ENCODE results near the gene ALAD. TPM values are rescaled to one million over a fixed set of nuclear protein-coding genes. Genes with fewer than 3 reads are reported as not detected.

The ALAD gene
- total and polyA plus RNA-seq, 2 of the 13 experiments (the other 11 are each of a cell fraction or from before 2014, with no cell fraction given): 21.8 to 30.1 TPM

- ATAC-seq: no peak
- intact Hi-C loops (cut with micrococcal nuclease; ENCODE audit: unreplicated experiment): no loop called here
Measured at GRCh38 chr9:113428062-113428615, 27.1 kb upstream of the ALAD start.

GRCh38 chr9:113427629-113428028 lies 26.5 kb upstream of the ALAD start:
- H3K4me3 ChIP-seq (replicated peaks in 1 of 3; ENCODE audit: insufficient read depth in 1 of 3, low read depth in 2 of 3, low read length in 3 of 3): no peak overlapping the region
- H3K9me3 ChIP-seq (ENCODE audit: low read length): no peaks in the 10 kb centered on the region
- 67% methylated on average over 2 of the region's 2 CpGs for WGBS (ENCODE audit: low lambda C conversion rate)
- no peak overlapping the region for H2AFZ ChIP-seq (ENCODE audit: low read length)
- in situ Hi-C loops (cut with HindIII; ENCODE audit: extremely low pct_ligation_motif_present, low pct_unique_long_range_greater_than_20kb): no loop called here
- POLR2A ChIA-PET: no interaction called here
- H3K36me3 ChIP-seq (replicated peaks in 1 of 2; ENCODE audit: control insufficient read depth in 1 of 2, insufficient read depth in 2 of 2, low read length in 2 of 2): no peaks in the 10 kb centered on the region
- no peak overlapping the region for H3K9ac ChIP-seq (ENCODE audit: insufficient read depth, low read depth, low read length)
- H3K27ac ChIP-seq (ENCODE audit: extremely low read length, insufficient read depth, low read length): no peak overlapping the region
- FAIRE-seq: no peak
- H3K27me3 ChIP-seq (ENCODE audit: control insufficient read depth in 1 of 2, insufficient read depth in 2 of 2, low read length in 2 of 2): peaks cover 3 to 4% of the 10 kb centered on the region in 2 experiments; a peak in 3 of 5 replicates
- intact Hi-C loops (cut with micrococcal nuclease; ENCODE audit: unreplicated experiment): no loop called here
- peaks cover 9% of the 10 kb centered on the region for H3K4me1 ChIP-seq (ENCODE audit: insufficient read depth, low read length)
- ATAC-seq: no peak
- no TSS peak for BruUV-seq (replicated peaks)
- H3K4me2 ChIP-seq (ENCODE audit: low read depth, low read length): no peak overlapping the region
- CTCF ChIA-PET (ENCODE audit: low intra/inter-chr PET ratio, low total read pairs): no interaction called here
- DNase-seq (ENCODE audit: low spot score): no peak
- H3K79me2 ChIP-seq (ENCODE audit: insufficient read depth, low read length): no peaks in the 10 kb centered on the region
- no peaks in the 10 kb centered on the region for H4K20me1 ChIP-seq (ENCODE audit: insufficient read depth, low read length)
- TF ChIP-seq ZNF460 (CRISPR knock-in tag; IDR thresholded peaks at IDR 0.05; ENCODE audit: borderline replicate concordance) (no peak), REXO4 (CRISPR knock-in tag; IDR thresholded peaks at IDR 0.05; ENCODE audit: borderline replicate concordance) (no peak), ZMAT3 (CRISPR knock-in tag; conservative IDR thresholded peaks at IDR 0.05) (no peak), ELF4 (CRISPR knock-in tag; IDR thresholded peaks at IDR 0.05; ENCODE audit: borderline replicate concordance) (no peak), KDM2A (CRISPR knock-in tag; IDR thresholded peaks at IDR 0.05; ENCODE audit: borderline replicate concordance, low read depth) (no peak), BORCS8-MEF2B (CRISPR knock-in tag; IDR thresholded peaks at IDR 0.05) (no peak), ZBTB7B (CRISPR knock-in tag; IDR thresholded peaks at IDR 0.05) (no peak), JUND (CRISPR knock-in tag; IDR thresholded peaks at IDR 0.05) (no peak), MBD4 (IDR thresholded peaks at IDR 0.05; ENCODE audit: borderline replicate concordance, low read length) (no peak), MAZ (IDR thresholded peaks at IDR 0.05; ENCODE audit: borderline replicate concordance, low read depth, low read length) (no peak), MAZ (CRISPR knock-in tag; IDR thresholded peaks at IDR 0.05; ENCODE audit: low read depth) (no peak), TEF (CRISPR knock-in tag; IDR thresholded peaks at IDR 0.05) (no peak), LCORL (IDR thresholded peaks at IDR 0.05) (no peak), LCORL (CRISPR knock-in tag; IDR thresholded peaks at IDR 0.05) (no peak), ZNF350 (CRISPR knock-in tag; IDR thresholded peaks at IDR 0.05; ENCODE audit: borderline replicate concordance, low read depth) (no peak), NCOA1 (CRISPR knock-in tag; IDR thresholded peaks at IDR 0.05) (no peak), ZBTB14 (CRISPR knock-in tag; IDR thresholded peaks at IDR 0.05) (no peak), PHF21A (CRISPR knock-in tag; IDR thresholded peaks at IDR 0.05) (no peak), FOXP1 (IDR thresholded peaks at IDR 0.05) (no peak), FOXP1 (CRISPR knock-in tag; IDR thresholded peaks at IDR 0.05) (no peak)

More at GRCh38 chr9:113428062-113428615, 27.1 kb upstream of the ALAD start:
- H3K4me3 ChIP-seq (replicated peaks in 1 of 3; ENCODE audit: insufficient read depth in 1 of 3, low read depth in 2 of 3, low read length in 3 of 3): no peak overlapping the region
- no peak for FAIRE-seq
- H4K20me1 ChIP-seq (ENCODE audit: insufficient read depth, low read length): no peaks in the 10 kb centered on the region
- H3K27ac ChIP-seq (ENCODE audit: extremely low read length, insufficient read depth, low read length): no peak overlapping the region
- CTCF ChIA-PET (ENCODE audit: low intra/inter-chr PET ratio, low total read pairs): no interaction called here
- 36% methylated on average over 1 of the region's 1 CpG for WGBS (ENCODE audit: low lambda C conversion rate)
- no peaks in the 10 kb centered on the region for H3K36me3 ChIP-seq (replicated peaks in 1 of 2; ENCODE audit: control insufficient read depth in 1 of 2, insufficient read depth in 2 of 2, low read length in 2 of 2)
- in situ Hi-C loops (cut with HindIII; ENCODE audit: extremely low pct_ligation_motif_present, low pct_unique_long_range_greater_than_20kb): no loop called here
- TF ChIP-seq ZNF781 (CRISPR knock-in tag; IDR thresholded peaks at IDR 0.05; ENCODE audit: borderline replicate concordance, not compliant biosample characterization): no peak
- peaks cover 3 to 4% of the 10 kb centered on the region in 2 experiments; a peak in 3 of 5 replicates for H3K27me3 ChIP-seq (ENCODE audit: control insufficient read depth in 1 of 2, insufficient read depth in 2 of 2, low read length in 2 of 2)
- POLR2A ChIA-PET: no interaction called here
- peaks cover 7% of the 10 kb centered on the region for H3K4me1 ChIP-seq (ENCODE audit: insufficient read depth, low read length)
- BruUV-seq (replicated peaks): no TSS peak
- no peaks in the 10 kb centered on the region for H3K79me2 ChIP-seq (ENCODE audit: insufficient read depth, low read length)
- no peak overlapping the region for H2AFZ ChIP-seq (ENCODE audit: low read length)
- no peaks in the 10 kb centered on the region for H3K9me3 ChIP-seq (ENCODE audit: low read length)
- no peak overlapping the region for H3K4me2 ChIP-seq (ENCODE audit: low read depth, low read length)
- no peak for DNase-seq (ENCODE audit: low spot score)
- no peak overlapping the region for H3K9ac ChIP-seq (ENCODE audit: insufficient read depth, low read depth, low read length)

Data from HepG2 (cell line).